RCC 7860 (cell line): ENCODE results near the gene ATOSA.
A peak's percentile ranks its signal among the peaks of the same experiment; 100 is the strongest.

Source experiments
- DNase-seq: peaks from one replicate; pipeline ENCODE4 v3.0.0-alpha.2; 2015; ENCODE audit warnings: low spot score
- FAIRE-seq: peaks from 2 replicates; lab custom pipeline; 2012; peaks lifted over from hg19 to GRCh38; lab: Jason Lieb, UNC

The ATOSA gene

DNA sequence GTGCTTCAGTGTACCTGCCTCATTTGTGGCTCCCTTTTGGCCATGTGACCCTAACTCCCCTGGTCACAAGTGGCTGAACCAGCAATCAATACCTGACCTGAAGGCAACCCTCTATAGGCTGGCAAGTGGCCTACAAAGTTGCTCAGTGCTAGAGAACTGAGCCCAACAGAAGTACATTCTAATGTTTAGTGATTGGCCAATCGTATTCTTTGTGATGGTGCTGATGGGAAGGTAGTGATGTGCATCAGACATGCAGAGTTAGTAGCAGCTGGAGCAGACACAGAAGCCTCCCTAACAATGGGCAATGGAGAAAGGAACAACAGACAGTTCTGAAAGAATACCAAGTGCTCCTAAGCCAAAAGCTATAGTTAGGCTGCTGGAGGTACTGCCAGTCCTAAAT lies 10.4 kb upstream of the ATOSA start:
- DNase-seq (no peak), FAIRE-seq (no peak)

DNA sequence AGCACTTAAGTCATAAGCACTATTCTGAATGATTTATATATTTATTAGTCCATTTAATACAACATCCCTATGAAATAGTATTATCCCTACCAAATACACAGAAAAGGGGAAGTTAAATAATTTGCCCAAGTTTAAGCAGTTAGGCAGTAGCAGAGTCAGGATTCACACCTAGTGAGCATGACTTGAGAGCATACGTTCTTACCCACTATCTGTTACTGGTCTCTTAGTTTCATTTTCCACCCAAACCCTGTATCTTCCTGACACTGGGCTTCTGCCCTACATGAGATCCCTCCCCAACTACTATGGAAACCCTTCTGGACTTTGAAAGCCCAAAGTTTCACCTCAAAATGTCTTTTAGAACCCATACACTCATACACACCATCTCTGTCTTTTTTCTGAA lies 4.4 kb upstream of the ATOSA start:
- DNase-seq (no peak), FAIRE-seq (no peak)

DNA sequence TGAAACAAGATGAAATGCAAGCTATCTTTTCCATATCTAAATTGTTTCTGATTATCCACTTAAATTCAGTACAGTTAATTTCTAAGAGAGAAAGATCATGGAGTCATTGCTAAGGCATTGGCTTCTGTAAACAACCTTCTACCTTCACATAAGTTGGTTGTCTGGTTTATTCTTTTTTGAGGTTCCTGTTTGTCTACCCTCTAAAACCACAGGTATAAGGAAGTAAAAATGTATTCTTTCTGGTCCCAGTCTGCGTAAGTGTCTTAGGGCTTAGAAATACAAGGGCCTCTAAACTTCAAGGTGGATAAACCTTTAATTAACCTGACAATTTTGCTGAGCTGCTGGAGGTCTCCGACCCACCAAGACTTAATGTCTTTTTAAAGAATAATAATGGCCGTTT lies 3.6 kb upstream of the ATOSA start:
- no peak for DNase-seq
- FAIRE-seq: no peak

DNA sequence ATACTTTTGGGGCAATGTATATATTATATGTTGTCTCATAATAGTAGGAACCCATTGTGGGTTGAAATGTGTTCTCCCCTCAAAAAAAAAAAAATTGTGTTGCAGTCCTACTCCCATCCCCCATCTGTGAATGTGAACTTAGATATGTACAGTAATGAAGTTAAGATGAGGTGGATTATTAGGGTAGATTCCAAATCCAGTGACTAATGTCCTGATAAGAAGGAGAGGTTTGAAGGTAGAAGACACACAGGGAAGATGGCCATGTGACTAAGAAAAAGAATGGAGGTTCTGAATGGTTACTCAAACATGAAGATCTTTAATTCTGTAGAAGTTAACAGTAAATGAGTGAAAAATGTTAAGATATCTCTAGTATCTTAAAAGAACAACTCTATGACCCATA lies 3.0 kb upstream of the ATOSA start:
- DNase-seq (no peak), FAIRE-seq (no peak)

DNA sequence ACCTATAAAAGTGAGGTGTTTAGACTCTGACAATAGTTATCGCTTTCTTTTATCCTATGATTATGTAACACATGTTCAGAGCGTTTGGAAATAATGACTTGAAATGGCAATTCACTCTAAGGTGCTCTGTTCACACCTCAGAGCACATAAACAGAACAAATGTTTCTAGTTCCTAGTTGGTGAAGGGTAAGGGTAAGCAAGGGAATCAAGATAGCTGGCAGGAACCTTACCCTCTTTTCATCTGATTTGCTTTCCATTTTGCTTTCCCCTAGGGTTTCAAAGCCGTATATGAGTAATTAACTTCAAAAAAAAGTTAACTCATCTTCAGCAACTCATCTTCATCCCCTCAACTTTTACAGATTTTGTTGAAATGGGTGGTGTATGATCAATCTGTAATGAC lies 2.3 kb upstream of the ATOSA start:
- FAIRE-seq: no peak
- no peak for DNase-seq

DNA sequence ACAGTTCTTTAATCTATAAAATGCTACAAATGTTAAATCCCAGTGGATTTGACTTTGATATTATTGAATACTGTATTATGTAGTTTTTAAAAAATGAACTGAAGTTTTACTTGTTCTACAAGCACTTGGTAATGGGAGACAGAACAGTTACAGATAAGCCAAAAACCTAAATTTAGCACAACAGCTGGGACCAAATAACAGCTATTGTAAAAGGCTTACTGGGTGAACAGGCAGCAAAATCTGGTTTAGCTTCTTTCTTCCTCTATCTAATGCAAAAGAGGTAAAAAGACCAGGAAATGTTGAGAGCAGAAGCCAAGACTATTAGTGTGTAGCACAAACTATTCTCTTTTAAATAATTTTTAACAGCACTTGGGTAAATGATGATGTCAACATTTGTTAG lies 1.6 kb upstream of the ATOSA start:
- FAIRE-seq: no peak

DNA sequence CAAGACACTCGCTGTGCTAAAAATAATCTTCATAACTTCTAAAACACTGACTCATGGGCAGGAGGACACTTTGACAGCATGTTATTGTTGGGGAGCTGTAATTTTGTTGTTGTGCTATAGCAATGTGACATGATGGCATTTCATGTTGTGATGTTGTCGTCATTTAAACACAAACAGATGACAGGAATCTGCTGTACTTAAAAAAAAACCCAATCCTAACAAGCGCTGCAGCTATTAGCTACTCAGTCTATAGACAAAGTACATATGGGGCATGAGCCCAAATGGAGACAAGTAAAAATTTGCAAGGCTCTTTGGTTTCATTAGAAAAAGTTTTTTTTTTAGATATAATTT lies 828 bp upstream of the ATOSA start:
- DNase-seq: no peak
- no peak for FAIRE-seq

More for the DNA sequence above, 1.6 kb upstream of the ATOSA start:
- DNase-seq: no peak

DNA sequence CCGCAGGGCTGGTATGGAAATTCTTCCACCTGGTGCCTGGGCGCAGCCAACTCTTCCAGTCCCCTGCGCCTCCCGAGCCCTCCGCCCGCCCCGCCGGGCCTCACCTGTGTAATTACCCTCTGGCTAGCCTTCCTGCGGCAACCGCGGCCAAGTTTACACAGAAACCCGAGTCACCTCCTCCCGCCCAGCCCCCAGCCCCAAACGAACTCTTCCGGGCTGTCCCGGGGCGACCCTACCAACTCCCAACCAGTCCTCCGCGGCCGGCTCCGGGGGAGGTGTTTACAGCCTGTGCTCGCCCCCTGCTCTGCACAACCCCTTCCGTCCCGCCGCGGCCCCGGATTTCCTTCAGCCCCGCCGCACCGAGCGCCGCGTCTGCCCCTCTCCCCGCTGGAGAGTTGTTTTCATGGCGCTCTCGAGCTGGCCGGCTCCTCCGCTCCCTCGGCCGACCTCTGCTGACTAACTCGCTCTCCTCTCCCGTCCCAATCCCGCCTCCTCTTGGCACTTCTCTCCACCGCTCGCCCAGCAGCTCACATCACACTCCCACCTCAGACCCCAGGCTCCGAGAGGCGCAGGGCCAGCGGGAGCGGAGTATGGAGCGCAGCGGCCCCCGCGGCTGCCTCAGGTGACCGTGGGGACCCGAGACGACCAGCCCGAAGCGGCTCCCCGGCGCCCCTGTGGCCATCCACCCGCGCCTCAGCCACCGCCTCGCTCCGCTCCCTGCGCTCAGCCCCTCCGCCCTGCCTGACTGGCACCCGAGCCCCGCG lies 538 bp downstream of the ATOSA start:
- DNase-seq (peak; percentile 21), FAIRE-seq (no peak)

DNA sequence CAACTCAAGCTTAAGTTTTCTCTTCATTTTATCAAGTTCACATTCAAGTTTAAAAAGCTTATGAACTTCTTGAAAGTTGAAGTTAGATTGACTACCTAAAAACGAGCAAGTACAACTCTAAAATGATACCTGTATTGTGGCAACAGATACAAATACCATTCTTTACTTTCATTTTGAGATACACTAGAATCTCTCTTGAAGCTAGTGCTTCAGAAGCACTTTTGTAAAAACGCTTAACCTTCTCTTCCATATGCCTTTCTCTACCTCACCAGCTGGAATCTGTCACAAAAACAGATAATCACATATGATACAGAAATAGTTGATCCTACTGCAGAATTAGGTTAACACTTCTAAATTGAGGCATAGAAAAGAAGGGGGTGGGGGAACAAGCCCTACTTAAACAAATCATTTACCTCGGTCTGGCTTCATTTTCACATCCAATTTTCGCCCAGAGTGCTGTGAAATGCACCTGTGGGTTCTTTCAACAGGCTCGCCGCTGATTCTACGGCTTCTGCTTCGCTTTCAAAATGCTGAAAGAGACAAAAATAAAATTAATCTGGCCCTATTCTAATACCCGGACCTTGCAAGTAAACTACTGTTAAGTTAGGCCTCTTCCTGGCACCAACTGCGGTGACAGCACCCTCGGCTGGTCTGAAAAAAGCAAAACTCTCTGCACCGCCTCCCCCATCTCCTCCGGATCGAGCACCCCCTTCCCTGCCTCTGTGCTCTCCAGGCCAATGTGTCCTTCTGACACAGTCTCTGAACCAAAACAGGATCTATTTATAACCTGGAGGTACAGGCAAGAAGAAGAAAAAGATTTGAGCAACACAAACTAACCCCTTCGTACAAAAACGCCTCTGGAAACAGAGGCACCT lies 1.4 kb downstream of the ATOSA start:
- FAIRE-seq: no peak

DNA sequence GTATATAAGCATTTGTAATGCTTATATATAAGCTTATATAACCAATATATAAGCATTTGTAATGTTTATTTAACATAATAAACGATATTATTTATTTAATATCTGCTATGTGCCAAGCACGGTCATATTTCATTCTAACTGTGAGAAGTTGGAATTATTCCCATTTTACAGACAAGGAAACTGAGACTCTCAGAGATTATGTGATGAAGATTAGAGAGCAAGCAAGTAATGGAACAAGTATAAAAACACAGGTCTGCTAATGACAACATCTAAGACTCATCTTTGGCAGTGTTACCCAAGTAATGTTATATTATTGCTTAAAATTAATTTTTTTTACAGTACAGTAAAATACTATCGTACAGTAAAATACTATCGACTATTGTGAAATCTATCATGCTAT lies 4.4 kb downstream of the ATOSA start:
- DNase-seq (no peak), FAIRE-seq (no peak)

More for the DNA sequence above, 1.4 kb downstream of the ATOSA start:
- no peak for DNase-seq

DNA sequence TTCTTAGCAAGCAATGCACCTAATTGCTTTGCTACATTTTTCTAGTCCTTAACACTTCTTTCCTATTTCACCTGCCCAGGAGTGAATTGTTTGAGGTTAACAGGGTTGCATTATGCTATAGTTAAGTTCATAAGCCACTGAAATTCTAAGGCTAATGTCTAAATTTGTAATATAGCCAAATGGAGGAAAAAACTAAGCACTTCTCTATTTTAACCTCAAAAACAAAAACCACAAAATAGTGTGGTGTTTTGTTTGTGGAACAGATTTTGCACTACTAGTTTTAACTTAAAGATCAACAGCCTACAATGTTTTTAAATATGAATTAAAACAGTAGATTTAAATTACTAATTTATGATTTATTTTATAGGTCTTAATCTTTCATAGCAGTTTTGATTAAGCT lies 5.5 kb downstream of the ATOSA start:
- FAIRE-seq (no peak), DNase-seq (no peak)

DNA sequence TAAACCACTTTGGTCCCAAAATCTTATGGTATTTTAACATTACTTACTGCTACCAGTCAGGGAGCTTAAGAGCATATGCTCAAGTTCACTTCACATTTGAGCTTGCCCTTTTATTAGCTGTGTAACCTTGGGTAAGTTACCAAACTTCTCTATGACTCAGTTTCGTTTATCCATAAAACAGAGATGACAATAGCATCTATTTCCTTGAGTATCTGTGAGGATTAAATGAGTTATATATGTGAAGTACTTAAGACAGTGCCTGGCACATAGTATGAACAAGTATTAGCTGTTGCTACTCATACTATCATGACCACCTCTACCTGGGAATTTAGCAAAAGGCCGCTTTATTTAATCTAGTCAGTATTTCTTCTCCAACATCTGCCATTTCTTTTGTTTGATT lies 5.9 kb downstream of the ATOSA start:
- DNase-seq: no peak
- FAIRE-seq: no peak

DNA sequence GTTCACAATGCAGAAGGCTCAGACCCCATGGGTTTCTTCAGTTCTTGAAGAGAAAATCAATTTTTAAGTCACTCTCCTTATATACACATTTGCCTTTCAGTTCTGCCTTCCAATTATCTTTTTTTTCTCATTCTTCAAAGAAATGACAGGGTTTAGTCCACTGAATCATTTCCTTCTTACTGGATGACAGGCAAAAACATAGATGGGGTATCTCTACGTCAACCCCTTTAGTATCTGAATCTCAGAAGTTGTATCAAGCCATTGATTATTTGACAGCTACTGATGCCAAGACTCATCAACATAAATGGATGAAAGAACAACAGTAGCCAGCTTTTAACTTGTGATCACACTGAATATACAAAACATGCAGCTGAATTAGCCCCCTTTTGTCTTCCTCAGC lies 6.5 kb downstream of the ATOSA start:
- FAIRE-seq (no peak), DNase-seq (no peak)

DNA sequence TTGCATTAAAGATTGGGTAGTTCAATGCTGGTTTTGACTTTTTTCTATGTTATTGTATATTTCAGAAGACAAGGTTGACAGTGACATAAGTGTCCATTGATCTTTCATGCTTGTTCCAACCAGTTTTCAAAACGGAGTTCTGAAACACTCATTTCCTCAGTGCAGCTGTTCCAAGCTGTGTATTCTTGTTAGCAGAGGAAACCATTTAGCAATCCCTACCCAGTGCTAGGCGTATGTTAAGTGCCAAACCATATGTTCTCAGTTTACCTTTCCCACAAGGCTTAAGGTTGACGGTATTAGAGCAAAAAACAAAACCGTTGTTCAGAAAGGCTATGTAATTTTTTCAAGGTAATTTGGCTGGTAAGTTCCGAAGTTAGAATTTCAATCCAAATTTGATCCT lies 9.1 kb downstream of the ATOSA start:
- DNase-seq (no peak), FAIRE-seq (no peak)

DNA sequence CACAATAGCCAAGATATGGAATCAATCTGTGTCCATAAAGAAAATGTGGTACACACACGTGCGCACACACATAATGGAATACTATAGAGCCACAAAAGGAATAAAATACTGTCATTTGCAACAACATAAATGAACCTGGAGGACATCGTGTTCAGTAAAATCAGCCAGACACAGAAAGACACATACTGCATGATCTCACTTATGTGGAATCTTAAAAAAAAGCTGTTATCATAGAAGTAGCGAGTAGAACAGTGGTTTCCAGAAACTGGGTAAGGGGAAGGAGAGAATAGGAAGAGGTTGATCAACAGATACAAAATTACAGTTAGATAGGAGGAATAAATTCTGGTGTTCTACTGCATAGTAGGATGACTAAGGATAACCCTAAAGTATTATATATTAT lies 11.1 kb downstream of the ATOSA start:
- FAIRE-seq (no peak), DNase-seq (no peak)

DNA sequence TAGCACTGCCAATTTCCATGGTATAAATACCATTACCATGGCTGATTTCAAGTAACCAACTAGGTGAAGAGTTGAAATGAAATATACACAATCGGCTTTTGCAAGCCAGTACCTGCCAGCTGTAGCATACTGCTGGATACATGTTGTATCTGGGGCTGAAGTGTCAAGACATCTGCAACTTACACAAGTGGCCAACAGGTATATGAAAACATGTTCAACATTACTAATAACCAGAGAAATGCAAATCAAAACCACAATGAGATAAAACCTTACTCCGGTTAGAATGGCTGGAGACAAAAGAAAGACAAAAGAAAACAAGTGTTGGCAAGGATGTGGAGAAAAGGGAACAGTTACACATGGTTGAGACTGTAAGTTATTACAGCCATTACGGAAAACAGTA lies 11.6 kb downstream of the ATOSA start:
- DNase-seq (no peak), FAIRE-seq (no peak)

DNA sequence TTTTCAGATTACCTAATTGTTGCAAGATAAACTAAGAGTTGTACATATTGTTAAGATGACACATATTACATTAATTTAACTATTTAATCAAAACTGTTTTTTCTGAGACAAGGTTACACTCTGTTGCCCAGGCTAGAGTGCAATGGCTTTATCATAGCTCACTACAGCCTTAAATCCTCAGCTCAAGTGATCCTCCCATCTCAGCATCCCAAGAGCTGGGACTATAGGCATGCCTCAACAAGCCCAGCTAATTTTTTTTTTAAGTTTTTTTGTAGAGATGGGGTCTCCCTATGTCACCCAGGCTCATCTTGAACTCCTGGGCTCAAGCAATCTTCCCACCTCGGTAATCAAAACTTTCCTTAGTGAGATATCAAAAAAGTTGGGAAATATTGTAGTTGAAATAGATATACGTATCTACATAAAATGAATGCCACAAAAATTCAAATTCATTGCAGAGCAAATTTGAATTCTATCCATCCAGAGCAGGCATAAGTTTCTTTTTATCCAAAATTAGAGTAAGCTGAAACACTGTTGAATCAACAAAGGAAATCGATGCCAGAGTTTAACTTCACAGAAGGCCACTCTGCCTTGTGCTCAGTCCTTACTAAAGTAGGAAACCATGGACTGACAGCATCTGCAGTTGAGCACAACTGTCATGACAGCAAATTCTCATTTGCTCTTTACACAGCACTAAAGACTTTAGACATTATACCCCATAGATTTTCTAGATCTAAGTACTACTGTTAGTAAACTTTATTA lies 15.5 kb downstream of the ATOSA start:
- no peak for FAIRE-seq

DNA sequence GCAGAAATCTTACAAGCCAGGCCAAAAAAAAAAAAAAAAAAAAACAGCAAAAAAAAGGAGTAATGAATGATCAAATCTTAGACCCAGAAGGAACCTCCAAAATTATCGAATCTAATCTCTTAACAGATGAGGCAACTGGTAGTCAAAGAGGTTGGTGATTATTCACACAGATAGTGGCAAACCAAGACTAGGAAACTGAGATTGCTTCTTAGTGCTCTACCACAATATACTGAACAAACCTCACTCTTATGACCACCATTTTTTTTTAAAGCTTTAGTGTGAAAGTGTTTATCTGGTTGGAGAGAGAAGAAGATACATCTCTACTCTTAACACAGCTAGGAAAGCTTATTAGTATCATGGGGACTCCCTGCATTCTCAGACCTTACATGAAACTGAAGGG lies 17.3 kb downstream of the ATOSA start:
- DNase-seq: no peak
- no peak for FAIRE-seq

More for the DNA sequence above, 15.5 kb downstream of the ATOSA start:
- DNase-seq: no peak

DNA sequence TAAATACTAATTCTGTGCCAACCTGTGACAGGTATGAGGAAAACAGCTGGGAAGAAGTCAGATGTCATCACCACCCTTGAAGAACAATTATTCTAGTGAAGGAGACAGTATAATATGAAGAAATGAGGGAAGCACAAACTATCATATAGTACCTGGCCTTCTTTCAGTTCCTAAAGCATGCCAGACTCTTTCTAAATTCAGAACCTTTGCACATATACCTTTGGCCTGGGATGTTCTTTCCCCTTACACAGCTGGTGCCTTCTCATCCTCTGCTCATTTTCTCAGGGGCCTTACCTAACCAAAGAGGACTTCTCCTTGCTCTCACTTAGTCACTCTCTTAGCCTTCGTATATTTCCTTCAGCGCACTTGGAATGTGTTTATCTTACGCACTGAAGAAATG lies 19.0 kb downstream of the ATOSA start:
- DNase-seq (no peak), FAIRE-seq (no peak)

DNA sequence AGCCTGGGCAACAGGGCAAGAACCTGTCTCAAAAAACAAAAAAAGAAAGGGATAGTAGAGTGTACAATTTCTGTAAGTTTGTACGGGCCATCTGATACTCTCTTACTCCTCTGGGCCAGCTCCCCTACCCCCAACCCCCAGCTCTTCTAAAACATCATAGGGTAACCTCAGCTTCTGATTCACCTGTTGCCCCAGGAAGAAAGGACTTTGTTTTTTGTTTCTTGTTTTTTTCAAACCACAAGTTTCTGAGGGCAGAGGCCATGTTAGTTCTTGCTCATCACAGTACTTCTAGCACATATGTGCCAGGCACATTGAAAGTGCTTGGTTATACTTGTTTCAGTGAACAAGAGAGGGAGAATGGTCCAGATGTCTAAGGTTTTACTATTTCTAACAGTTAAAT lies 20.2 kb downstream of the ATOSA start:
- FAIRE-seq (no peak), DNase-seq (no peak)

DNA sequence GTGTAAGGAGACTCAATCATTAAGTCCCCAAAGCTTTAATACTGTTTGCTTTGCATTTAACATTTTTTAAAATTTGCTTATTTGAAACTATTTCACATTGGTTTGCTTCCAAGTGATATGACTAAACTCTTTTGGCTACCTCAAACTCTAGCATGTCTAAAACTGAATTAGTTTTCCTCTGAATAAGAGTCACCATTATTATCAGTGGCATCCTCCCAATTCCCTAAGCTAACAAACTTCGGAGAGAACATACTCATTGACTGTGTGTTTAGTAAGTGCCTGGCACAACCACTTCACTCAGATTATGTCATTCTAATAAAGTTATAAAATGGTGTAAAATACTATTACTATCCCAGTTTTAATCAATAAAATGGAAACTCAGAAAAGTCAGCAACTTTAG lies 21.9 kb downstream of the ATOSA start:
- DNase-seq (no peak), FAIRE-seq (no peak)

DNA sequence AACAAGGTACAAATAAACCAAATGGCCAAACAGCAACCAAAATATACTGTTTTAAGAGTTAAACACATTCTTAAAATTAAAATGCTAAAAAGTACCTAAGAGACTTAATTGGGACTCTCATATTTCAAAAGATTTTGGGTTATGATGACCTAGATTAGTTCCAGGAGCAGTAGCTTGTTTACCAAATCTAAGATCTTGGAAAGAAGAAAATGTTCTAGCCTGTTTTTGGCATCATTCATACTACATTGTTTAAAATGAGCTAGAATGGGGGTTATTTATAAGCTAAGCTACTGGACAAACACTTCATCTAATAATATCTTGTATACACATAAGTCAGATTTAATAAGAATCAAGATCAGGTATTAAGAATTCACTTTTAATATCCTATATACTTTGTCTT lies 22.8 kb downstream of the ATOSA start:
- no peak for FAIRE-seq
- DNase-seq: no peak
